Endothelial cell of umbilical vein (primary cell): ENCODE results near the gene ARSH. TPM values are rescaled to one million over a fixed set of nuclear protein-coding genes. Genes with fewer than 3 reads are reported as not detected.
"Not testable (repeated sequence)": the region's sequence is repeated elsewhere in the genome, so short reads cannot be mapped to it uniquely, and the experiment has no call there.

Source experiments
- BruUV-seq: library from RNA; stranded (reverse); fragments of 400-500 nt; replicated peaks from 2 replicates; lab custom pipeline; 2021; lab: Mats Ljungman, UMichigan
- CTCF ChIA-PET: fragments of 300-600, 350-600 bp; sonication (Branson Sonifier 250); formaldehyde crosslinking; loops from one replicate; lab custom pipeline; 2021; ENCODE audit warnings: antibody characterized with exemption, inconsistent platforms; lab: Charles Lee
- POLR2A ChIA-PET: fragments of 300-600, 350-600 bp; sonication (Branson Sonifier 250); formaldehyde crosslinking; loops from one replicate; lab custom pipeline; 2021; ENCODE audit warnings: antibody characterized with exemption, inconsistent platforms; lab: Charles Lee
- DNase-seq: peaks from one replicate; pipeline ENCODE4 v3.0.0-alpha.2; 2011; ENCODE audit warnings: low read depth, low spot score
- FAIRE-seq: peaks from 2 replicates; lab custom pipeline; 2011; peaks lifted over from hg19 to GRCh38; lab: Jason Lieb, UNC
- H2AFZ ChIP-seq: 2 replicates; pipeline ENCODE4 v1.6.0; 2012; ENCODE audit warnings: low read depth, low read length, control low read depth, inconsistent platforms
- H3K27ac ChIP-seq: 2 replicates; pipeline ENCODE4 v1.5.1; 2011; ENCODE audit warnings: low read depth, mild to moderate bottlenecking, control low read depth, low read length, moderate library complexity; ENCODE audit not compliant: insufficient read depth
- H3K27me3 ChIP-seq, 2 experiments: 2 replicates each; pipeline versions ENCODE4 v1.6.0 to v1.6.1; 2011; ENCODE audit warnings: low read length in 2 of 2, mixed read lengths in 1 of 2; ENCODE audit not compliant: control insufficient read depth in 2 of 2, insufficient read depth in 2 of 2
- H3K36me3 ChIP-seq, 2 experiments: 2 replicates in 1 of 2; 3 replicates in 1 of 2; pipeline ENCODE4 v1.5.1; 2011; ENCODE audit warnings: low read length in 2 of 2, mild to moderate bottlenecking in 1 of 2, moderate library complexity in 1 of 2; ENCODE audit not compliant: control insufficient read depth in 2 of 2, insufficient read depth in 2 of 2; ENCODE audit errors: extremely low read depth in 1 of 2
- H3K4me1 ChIP-seq: 3 replicates; pipeline ENCODE4 v1.5.1; 2011; ENCODE audit warnings: mild to moderate bottlenecking, low read length; ENCODE audit not compliant: control insufficient read depth, insufficient read depth; ENCODE audit errors: extremely low read depth
- H3K4me2 ChIP-seq: 2 replicates; pipeline ENCODE4 v1.6.1; 2011; ENCODE audit warnings: low read length, control low read depth, mixed read lengths; ENCODE audit not compliant: insufficient read depth
- H3K4me3 ChIP-seq, 3 experiments: fragments of 200-600 bp in 1 of 3; sonication (generic), shearing (Covaris generic) in 1 of 3; replicated peaks in 1 of 3; 2 replicates each; pipeline ENCODE4 v1.5.1; 2011 to 2016; ENCODE audit warnings: control low read depth in 3 of 3, low read length in 3 of 3, mild to moderate bottlenecking in 2 of 3, inconsistent platforms in 1 of 3, low read depth in 1 of 3, moderate library complexity in 1 of 3; ENCODE audit not compliant: insufficient read depth in 1 of 3
- H3K79me2 ChIP-seq: 2 replicates; pipeline ENCODE4 v1.6.0; 2012; ENCODE audit warnings: low read length, inconsistent platforms; ENCODE audit not compliant: control insufficient read depth, insufficient read depth
- H3K9ac ChIP-seq: replicated peaks from 2 replicates; pipeline ENCODE3; 2011; ENCODE audit warnings: low read length, control low read depth; ENCODE audit not compliant: insufficient read depth; ENCODE audit errors: extremely low read depth
- H3K9me1 ChIP-seq: replicated peaks from 3 replicates; pipeline ENCODE4 v1.6.0; 2011; ENCODE audit warnings: mild to moderate bottlenecking, low read length; ENCODE audit not compliant: control insufficient read depth, insufficient read depth; ENCODE audit errors: extremely low read depth
- H3K9me3 ChIP-seq: replicated peaks from 2 replicates; pipeline ENCODE4 v1.5.1; 2012; ENCODE audit warnings: low read length, inconsistent platforms; ENCODE audit not compliant: control insufficient read depth, insufficient read depth
- H4K20me1 ChIP-seq: replicated peaks from 2 replicates; pipeline ENCODE3; 2011; ENCODE audit warnings: mild to moderate bottlenecking, low read length; ENCODE audit not compliant: control insufficient read depth, insufficient read depth; ENCODE audit errors: extremely low read depth
- FOS ChIP-seq: IDR thresholded peaks from 2 replicates; pipeline ENCODE4 v1.6.1; 2011; ENCODE audit warnings: mild to moderate bottlenecking, low read length, moderate library complexity, borderline replicate concordance; ENCODE audit not compliant: insufficient read depth
- GATA2 ChIP-seq: IDR thresholded peaks from 2 replicates; pipeline ENCODE4 v1.7.0; 2011; ENCODE audit warnings: low read depth, mild to moderate bottlenecking, moderate library complexity, mixed read lengths, low read length; ENCODE audit not compliant: insufficient read length, insufficient read depth
- MAX ChIP-seq: IDR thresholded peaks from 2 replicates; pipeline ENCODE4 v1.6.1; 2011; ENCODE audit not compliant: insufficient read depth, insufficient read length
- POLR2A ChIP-seq: IDR thresholded peaks from 2 replicates; pipeline ENCODE4 v1.6.1; 2012; ENCODE audit warnings: low read depth, mild to moderate bottlenecking, control low read depth, low read length
- POLR2AphosphoS5 ChIP-seq: IDR thresholded peaks from 2 replicates; pipeline ENCODE4 v1.6.1; 2012; ENCODE audit warnings: low read depth, mild to moderate bottlenecking, control low read depth, low read length, moderate library complexity; ENCODE audit not compliant: insufficient read depth
- dilution Hi-C: fragments of 300-500 bp; cut with MboI; formaldehyde crosslinking; loops from one replicate; pipeline ENCODE4 v1.15.0; 2019; ENCODE audit warnings: low sequenced_read_pairs; ENCODE audit not compliant: extremely low pct_ligation_motif_present
- intact Hi-C: fragments of 100-400 bp; cut with micrococcal nuclease; formaldehyde crosslinking; loops from one replicate; pipeline ENCODE4 v1.10.0; 2022
- polyA plus RNA-seq, 4 experiments: library from polyadenylated mRNA; depleted of rRNA in 3 of 4; stranded (reverse) in 3 of 4; unstranded in 1 of 4; fragments of >200 nt; gene quantifications; 2 replicates each; pipeline versions ENCODE4 v1.2.1 to v1.2.3, GENCODE V29; 2011 to 2012; ENCODE audit warnings: missing spikeins in 1 of 4
- total RNA-seq: library from RNA; stranded (reverse); gene quantifications from 2 replicates; pipeline ENCODE4 v1.2.3, GENCODE V29; 2021

ARSH gene
- total and polyA plus RNA-seq, 2 donors (not counting 3 experiments of a cell fraction or from before 2014, with no cell fraction given): not detected

- intact Hi-C loops (no loop called here), dilution Hi-C loops (no loop called here)
- no peaks in the 10 kb centered on the region for H3K36me3 ChIP-seq
- H3K4me1 ChIP-seq: no peaks in the 10 kb centered on the region
- no peak overlapping the region for H2AFZ ChIP-seq
- no peaks in the 10 kb centered on the region for H3K27me3 ChIP-seq
- H3K4me2 ChIP-seq: no peak overlapping the region
- no peak for TF ChIP-seq GATA2
- no peak for TF ChIP-seq POLR2A
- no peak for TF ChIP-seq MAX
- TF ChIP-seq POLR2AphosphoS5: no peak
- TF ChIP-seq FOS: no peak
- H3K9me1 ChIP-seq: no peaks in the 10 kb centered on the region
- H3K9me3 ChIP-seq: no peaks in the 10 kb centered on the region
- DNase-seq: no peak
- no peak overlapping the region for H3K9ac ChIP-seq
- no peaks in the 10 kb centered on the region for H3K79me2 ChIP-seq
- FAIRE-seq: no peak
- ChIA-PET POLR2A (no interaction called here), CTCF (no interaction called here)
- no TSS peak for BruUV-seq
- no peaks in the 10 kb centered on the region for H4K20me1 ChIP-seq
- no peak overlapping the region for H3K27ac ChIP-seq
- no peak overlapping the region for H3K4me3 ChIP-seq
These were observed 31.4 kb upstream of the ARSH start for GRCh38 chrX:2974961-2975360.

DNA sequence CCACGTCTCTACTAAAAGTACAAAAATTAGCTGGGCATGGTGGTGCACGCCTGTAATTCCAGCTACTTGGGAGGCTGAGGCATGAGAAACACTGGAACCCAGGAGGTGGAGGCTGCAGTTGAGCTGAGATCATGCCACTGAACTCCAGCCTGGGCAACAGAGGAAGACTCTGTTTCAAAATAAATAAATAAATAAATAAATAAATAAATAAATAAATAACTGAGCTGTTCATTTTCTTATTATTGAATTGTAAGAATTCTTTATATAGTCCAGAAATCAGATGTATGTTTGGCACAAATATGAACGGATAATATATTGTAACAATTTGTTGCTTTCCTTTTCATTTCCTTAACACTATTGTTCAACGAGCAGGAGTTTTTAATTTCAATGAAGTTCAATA is 27.7 kb upstream of the ARSH start:
- DNase-seq, dilution Hi-C loops, FAIRE-seq, H3K9me1 ChIP-seq, H3K36me3 ChIP-seq, H2AFZ ChIP-seq, H3K79me2 ChIP-seq, BruUV-seq, H3K4me2 ChIP-seq, H3K27me3 ChIP-seq, H3K4me3 ChIP-seq, intact Hi-C loops, H3K4me1 ChIP-seq, POLR2A ChIA-PET, H3K27ac ChIP-seq, H3K9ac ChIP-seq, H3K9me3 ChIP-seq, CTCF ChIA-PET, H4K20me1 ChIP-seq: not testable (repeated sequence)
